ENCODE results near the gene RUFY4.

GRCh38 chr2:218059289-218059688, 9.8 kb upstream of the RUFY4 start:
- TF ChIP-seq POLR2AphosphoS5 (IDR thresholded peaks at IDR 0.05) (no peak), CTCF (IDR thresholded peaks at IDR 0.05) (no peak), POLR2A (IDR thresholded peaks at IDR 0.05) (no peak)
